Body of pancreas (tissue), 4 donors: ENCODE data around the gene CA12. TPM values are rescaled to one million over a fixed set of nuclear protein-coding genes. Genes with fewer than 3 reads are reported as not detected.

Experiments
- ATAC-seq: fragments of 150-250 bp; one replicate; pipeline ENCODE4 v1.9.1; 2016
- DNase-seq, 4 donors: peaks; one replicate each; pipeline ENCODE4 v3.0.0-alpha.2; 2019
- H3K27ac ChIP-seq, 4 donors: fragments of 200-600 bp; sonication (generic); 1 replicate in 3 of 4; 2 replicates in 1 of 4; pipeline versions ENCODE4 v1.5.1 to v1.6.1; 2016 to 2019; ENCODE audit warnings: mild to moderate bottlenecking in 1 of 4, mixed read lengths in 1 of 4, moderate library complexity in 1 of 4
- H3K27me3 ChIP-seq, 2 donors: fragments of 200-600 bp; sonication (generic); one replicate each; pipeline ENCODE4 v1.6.0; 2016; ENCODE audit warnings: mild to moderate bottlenecking in 1 of 2
- H3K36me3 ChIP-seq, 2 donors: fragments of 200-600 bp; sonication (generic); replicated peaks in 1 of 2; 2 replicates each; pipeline ENCODE4 v1.5.1; 2016; ENCODE audit warnings: low read depth in 2 of 2; ENCODE audit not compliant: insufficient read depth in 1 of 2
- H3K4me1 ChIP-seq: fragments of 200-600 bp; sonication (generic); one replicate; pipeline ENCODE4 v1.6.0; 2016
- H3K4me3 ChIP-seq, 2 donors: fragments of 200-600 bp; sonication (generic); 1 replicate in 1 of 2; 2 replicates in 1 of 2; pipeline ENCODE4 v1.5.1; 2016 to 2019
- H3K9me3 ChIP-seq, 3 donors: fragments of 200-600 bp; sonication (generic); 1 replicate in 2 of 3; 2 replicates in 1 of 3; pipeline ENCODE4 v1.5.1; 2016
- CTCF ChIP-seq, 7 experiments: fragments of 450-650 bp in 4 of 7; fragments of 200-600 bp in 3 of 7; sonication (generic) in 3 of 7; IDR thresholded peaks; one replicate each; pipeline ENCODE4 v1.5.1; 2016 to 2019; ENCODE audit warnings: antibody characterized with exemption in 7 of 7
- POLR2A ChIP-seq, 3 donors: fragments of 450-650 bp; IDR thresholded peaks; one replicate each; pipeline ENCODE4 v1.6.1; 2016; ENCODE audit warnings: antibody characterized with exemption in 3 of 3, mild to moderate bottlenecking in 2 of 3
- WGBS, 2 donors: methylation state at CpG; one replicate each; pipeline ENCODE4 v1.1.5; 2017; 5-methylcytosine and 5-hydroxymethylcytosine counted together
- intact Hi-C: fragments of 100-400 bp; cut with DNase I; formaldehyde crosslinking; loops from one replicate; pipeline ENCODE4 v1.15.1; 2023
- total RNA-seq, 2 donors: library from RNA; depleted of rRNA; stranded (reverse); fragments of >200 nt; gene quantifications; one replicate each; pipeline ENCODE4 v1.1.0, GENCODE V29; 2016

CA12 gene
- total RNA-seq, 2 donors from 2014 or later: 16.1 to 25.7 TPM

GRCh38 chr15:63380151-63380807 is 1.4 kb downstream of the CA12 start:
- intact Hi-C loops: no loop called here
- Histone ChIP-seq H3K27ac (peak overlapping the region in 3 of 4 donors; percentile 1 to 75 (median 57)), H3K9me3 (no peaks in the 10 kb centered on the region), H3K27me3 (no peaks in the 10 kb centered on the region), H3K36me3 (no peaks in the 10 kb centered on the region), H3K4me3 (no peak overlapping the region), H3K4me1 (peaks cover 38% of the 10 kb centered on the region)
- ATAC-seq (no peak), DNase-seq (no peak)
- WGBS, 2 donors: 52 to 74% methylated on average over 5 of the region's 5 CpGs
- TF ChIP-seq CTCF (IDR thresholded peaks at IDR 0.05): no peak

- no peak for TF ChIP-seq POLR2A (IDR thresholded peaks at IDR 0.05)
- H3K36me3 ChIP-seq: no peaks in the 10 kb centered on the region
- ATAC-seq (no peak), DNase-seq (peak in 1 of 4 donors; percentile 23)
- H3K4me1 ChIP-seq: peaks cover 44% of the 10 kb centered on the region
- peak overlapping the region in 3 of 4 donors; percentile 1 to 75 (median 57) for H3K27ac ChIP-seq
- H3K4me3 ChIP-seq: no peak overlapping the region
- H3K9me3 ChIP-seq: no peaks in the 10 kb centered on the region
- 77 to 100% methylated on average over 2 of the region's 2 CpGs for WGBS, 2 donors
- intact Hi-C loops: no loop called here
- H3K27me3 ChIP-seq: no peaks in the 10 kb centered on the region
Observed at GRCh38 chr15:63379492-63380150, 2.0 kb downstream of the CA12 start.

GRCh38 chr15:63378946-63379345 is 2.7 kb downstream of the CA12 start:
- WGBS, 2 donors: 80 to 93% methylated on average over 7 of the region's 7 CpGs
- TF ChIP-seq POLR2A (IDR thresholded peaks at IDR 0.05) (no peak), CTCF (IDR thresholded peaks at IDR 0.05) (no peak)
- no peak for DNase-seq
- Histone ChIP-seq H3K36me3 (no peaks in the 10 kb centered on the region), H3K9me3 (no peaks in the 10 kb centered on the region), H3K27ac (peak overlapping the region in 2 of 4 donors; percentile 2 to 57), H3K4me3 (no peak overlapping the region), H3K4me1 (peaks cover 51% of the 10 kb centered on the region), H3K27me3 (no peaks in the 10 kb centered on the region)
- intact Hi-C loops: no loop called here
- ATAC-seq: no peak

- Histone ChIP-seq H3K4me3 (no peak overlapping the region), H3K9me3 (no peaks in the 10 kb centered on the region), H3K27ac (peak overlapping the region in 3 of 4 donors; percentile 13 to 36 (median 16)), H3K4me1 (peaks cover 35% of the 10 kb centered on the region), H3K27me3 (no peaks in the 10 kb centered on the region), H3K36me3 (no peaks in the 10 kb centered on the region)
- 52 to 54% methylated on average over 11 of the region's 11 CpGs for WGBS, 2 donors
- ATAC-seq: no peak
- TF ChIP-seq CTCF (IDR thresholded peaks at IDR 0.05): no peak
- TF ChIP-seq POLR2A (IDR thresholded peaks at IDR 0.05): no peak
- peak in 1 of 4 donors; percentile 20 for DNase-seq
- intact Hi-C loops: no loop called here
Observed at GRCh38 chr15:63374686-63375520, 6.7 kb downstream of the CA12 start.
